PFSK-1 (cell line): ENCODE results near the gene MAGI2.

Source experiments
- REST ChIP-seq, 2 experiments: IDR thresholded peaks; 2 replicates each; pipeline versions ENCODE4 v1.6.1 to v1.8.0; 2011 to 2012; ENCODE audit warnings: low read depth in 2 of 2, low read length in 2 of 2, control low read depth in 1 of 2, inconsistent platforms in 1 of 2, mild to moderate bottlenecking in 1 of 2, moderate library complexity in 1 of 2; ENCODE audit not compliant: insufficient read depth in 1 of 2
- TAF1 ChIP-seq: IDR thresholded peaks from 2 replicates; pipeline ENCODE4 v1.6.1; 2012; ENCODE audit warnings: low read length, control low read depth, borderline replicate concordance; ENCODE audit not compliant: insufficient read depth

GRCh38 chr7:78634093-78634492 is 819.4 kb downstream of the MAGI2 start:
- TF ChIP-seq TAF1: no peak
- no peak for TF ChIP-seq REST (IDR thresholded peaks at IDR 0.05; ENCODE audit: insufficient read depth in 1 of 2, low read depth in 2 of 2, low read length in 2 of 2)
